ENCODE data around the gene LRRC9.
"Not testable (repeated sequence)": the region's sequence is repeated elsewhere in the genome, so short reads cannot be mapped to it uniquely, and the experiment has no call there.

LRRC9 gene

GRCh38 chr14:60025571-60025970, 105.6 kb downstream of the LRRC9 start:
- H3K4me3 ChIP-seq (ENCODE audit: low read depth, low read length), result no peak overlapping the region
- no peak for DNase-seq (ENCODE audit: low read depth)

- DNase-seq (ENCODE audit: low read depth), result no peak
- no peak overlapping the region for H3K4me3 ChIP-seq (ENCODE audit: low read depth, low read length)
Observed at GRCh38 chr14:60035177-60035576, 115.2 kb downstream of the LRRC9 start.

GRCh38 chr14:60047976-60048375, 128.0 kb downstream of the LRRC9 start:
- DNase-seq (ENCODE audit: low read depth); H3K4me3 ChIP-seq (ENCODE audit: low read depth, low read length): not testable (repeated sequence)

GRCh38 chr14:60051721-60052221, 131.8 kb downstream of the LRRC9 start:
- H3K4me3 ChIP-seq (ENCODE audit: low read depth, low read length), result peak overlapping the region; percentile 16
- no peak for DNase-seq (ENCODE audit: low read depth)

- H3K4me3 ChIP-seq (ENCODE audit: low read depth, low read length), result no peak overlapping the region
- DNase-seq (ENCODE audit: low read depth), result no peak
Observed at GRCh38 chr14:60058087-60058486, 138.1 kb downstream of the LRRC9 start.

- no peak overlapping the region for H3K4me3 ChIP-seq (ENCODE audit: low read depth, low read length)
- DNase-seq (ENCODE audit: low read depth), result no peak
Observed at GRCh38 chr14:60061371-60061770, 141.4 kb downstream of the LRRC9 start.

- no peak for DNase-seq (ENCODE audit: low read depth)
- H3K4me3 ChIP-seq (ENCODE audit: low read depth, low read length), result no peak overlapping the region
Observed at GRCh38 chr14:60064491-60065072, 144.6 kb downstream of the LRRC9 start.

GRCh38 chr14:60067882-60068281, 147.9 kb downstream of the LRRC9 start:
- DNase-seq (ENCODE audit: low read depth), result no peak
- H3K4me3 ChIP-seq (ENCODE audit: low read depth, low read length), result no peak overlapping the region

GRCh38 chr14:60079723-60080122, 159.8 kb downstream of the LRRC9 start:
- DNase-seq (ENCODE audit: low read depth), result no peak
- no peak overlapping the region for H3K4me3 ChIP-seq (ENCODE audit: low read depth, low read length)

- peak; percentile 29 for DNase-seq (ENCODE audit: low read depth)
- no peak overlapping the region for H3K4me3 ChIP-seq (ENCODE audit: low read depth, low read length)
Observed at GRCh38 chr14:60085085-60085484, 165.1 kb downstream of the LRRC9 start.

GRCh38 chr14:60085693-60086092, 165.7 kb downstream of the LRRC9 start:
- DNase-seq (ENCODE audit: low read depth), result no peak

GRCh38 chr14:60087668-60088067, 167.7 kb downstream of the LRRC9 start:
- H3K4me3 ChIP-seq (ENCODE audit: low read depth, low read length), result no peak overlapping the region
- DNase-seq (ENCODE audit: low read depth), result no peak

More at GRCh38 chr14:60085693-60086092, 165.7 kb downstream of the LRRC9 start:
- no peak overlapping the region for H3K4me3 ChIP-seq (ENCODE audit: low read depth, low read length)

GRCh38 chr14:60089221-60089620, 169.3 kb downstream of the LRRC9 start:
- H3K4me3 ChIP-seq (ENCODE audit: low read depth, low read length), result no peak overlapping the region
- no peak for DNase-seq (ENCODE audit: low read depth)

- peak; percentile 49 for DNase-seq (ENCODE audit: low read depth)
Observed at GRCh38 chr14:60090864-60091519, 171.0 kb downstream of the LRRC9 start.

GRCh38 chr14:60091550-60092525, 171.9 kb downstream of the LRRC9 start, which contains the start of gene PCNX4:
PCNX4 (plus strand) TSS chr14:60091923; CDS start chr14:60107639, 15,716 bp downstream.
- peak within 1 kb of the TSS; percentile 92 for H3K4me3 ChIP-seq (ENCODE audit: low read depth, low read length)
- DNase-seq (ENCODE audit: low read depth), result peak; percentile 97

More at GRCh38 chr14:60090864-60091519, 171.0 kb downstream of the LRRC9 start:
- peak overlapping the region; percentile 92 for H3K4me3 ChIP-seq (ENCODE audit: low read depth, low read length)

- peak overlapping the region; percentile 92 for H3K4me3 ChIP-seq (ENCODE audit: low read depth, low read length)
- DNase-seq (ENCODE audit: low read depth), result no peak
Observed at GRCh38 chr14:60092526-60092920, 172.6 kb downstream of the LRRC9 start.

GRCh38 chr14:60093080-60093479, 173.1 kb downstream of the LRRC9 start:
- no peak for DNase-seq (ENCODE audit: low read depth)
- peak overlapping the region; percentile 92 for H3K4me3 ChIP-seq (ENCODE audit: low read depth, low read length)

- H3K4me3 ChIP-seq (ENCODE audit: low read depth, low read length), result peak overlapping the region; percentile 92
- DNase-seq (ENCODE audit: low read depth), result no peak
Observed at GRCh38 chr14:60093606-60094005, 173.7 kb downstream of the LRRC9 start.

GRCh38 chr14:60094306-60094897, 174.5 kb downstream of the LRRC9 start:
- no peak for DNase-seq (ENCODE audit: low read depth)
- H3K4me3 ChIP-seq (ENCODE audit: low read depth, low read length), result peak overlapping the region; percentile 92

Measured in skeletal muscle cell (primary cell).